ENCODE measurements around the gene PLN.

DNA sequence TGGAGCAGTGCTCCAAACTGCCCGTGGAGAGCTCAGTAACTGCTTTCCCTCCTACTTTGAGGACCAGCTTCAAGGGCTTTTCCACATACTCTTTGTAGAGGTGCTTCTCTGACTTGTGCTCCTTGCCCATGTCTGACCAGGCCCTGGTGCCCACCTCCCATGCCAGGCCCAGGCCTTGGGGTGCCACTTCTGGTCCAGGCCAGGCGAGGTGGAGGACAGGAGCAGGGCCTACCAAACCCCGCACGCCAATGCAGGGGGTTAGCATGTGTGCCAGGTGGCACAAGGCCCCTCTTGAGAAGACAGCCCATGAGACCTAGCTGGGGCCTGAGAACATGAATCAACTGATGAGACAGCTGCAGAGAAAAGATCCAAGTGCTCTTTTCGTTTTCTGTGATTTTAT is 47.0 kb upstream of the PLN start:
- TF ChIP-seq MAX (IDR thresholded peaks at IDR 0.05; ENCODE audit: low read depth) (no peak), MXI1 (IDR thresholded peaks at IDR 0.05; ENCODE audit: low read depth, low read length) (no peak), GABPA (IDR thresholded peaks at IDR 0.05; ENCODE audit: low read depth) (no peak), EP300 (IDR thresholded peaks at IDR 0.05; ENCODE audit: borderline replicate concordance in 1 of 2, low read depth in 1 of 2, low read length in 1 of 2) (no peak), EZH2phosphoT487 (IDR thresholded peaks at IDR 0.05; ENCODE audit: borderline replicate concordance, low read depth) (no peak), SMC3 (IDR thresholded peaks at IDR 0.05; ENCODE audit: low read depth, low read length) (no peak), FOXM1 (IDR thresholded peaks at IDR 0.05; ENCODE audit: low read depth) (no peak), FOSL2 (IDR thresholded peaks at IDR 0.05; ENCODE audit: borderline replicate concordance, low read depth) (no peak), YY1 (IDR thresholded peaks at IDR 0.05; ENCODE audit: low read depth) (no peak), SIN3A (IDR thresholded peaks at IDR 0.05; ENCODE audit: borderline replicate concordance, low read depth, low read length) (no peak)
- TF ChIP-seq, protein P1, sequence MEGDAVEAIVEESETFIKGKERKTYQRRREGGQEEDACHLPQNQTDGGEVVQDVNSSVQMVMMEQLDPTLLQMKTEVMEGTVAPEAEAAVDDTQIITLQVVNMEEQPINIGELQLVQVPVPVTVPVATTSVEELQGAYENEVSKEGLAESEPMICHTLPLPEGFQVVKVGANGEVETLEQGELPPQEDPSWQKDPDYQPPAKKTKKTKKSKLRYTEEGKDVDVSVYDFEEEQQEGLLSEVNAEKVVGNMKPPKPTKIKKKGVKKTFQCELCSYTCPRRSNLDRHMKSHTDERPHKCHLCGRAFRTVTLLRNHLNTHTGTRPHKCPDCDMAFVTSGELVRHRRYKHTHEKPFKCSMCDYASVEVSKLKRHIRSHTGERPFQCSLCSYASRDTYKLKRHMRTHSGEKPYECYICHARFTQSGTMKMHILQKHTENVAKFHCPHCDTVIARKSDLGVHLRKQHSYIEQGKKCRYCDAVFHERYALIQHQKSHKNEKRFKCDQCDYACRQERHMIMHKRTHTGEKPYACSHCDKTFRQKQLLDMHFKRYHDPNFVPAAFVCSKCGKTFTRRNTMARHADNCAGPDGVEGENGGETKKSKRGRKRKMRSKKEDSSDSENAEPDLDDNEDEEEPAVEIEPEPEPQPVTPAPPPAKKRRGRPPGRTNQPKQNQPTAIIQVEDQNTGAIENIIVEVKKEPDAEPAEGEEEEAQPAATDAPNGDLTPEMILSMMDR (IDR thresholded peaks at IDR 0.05), result no peak
- TF ChIP-seq, protein P2, sequence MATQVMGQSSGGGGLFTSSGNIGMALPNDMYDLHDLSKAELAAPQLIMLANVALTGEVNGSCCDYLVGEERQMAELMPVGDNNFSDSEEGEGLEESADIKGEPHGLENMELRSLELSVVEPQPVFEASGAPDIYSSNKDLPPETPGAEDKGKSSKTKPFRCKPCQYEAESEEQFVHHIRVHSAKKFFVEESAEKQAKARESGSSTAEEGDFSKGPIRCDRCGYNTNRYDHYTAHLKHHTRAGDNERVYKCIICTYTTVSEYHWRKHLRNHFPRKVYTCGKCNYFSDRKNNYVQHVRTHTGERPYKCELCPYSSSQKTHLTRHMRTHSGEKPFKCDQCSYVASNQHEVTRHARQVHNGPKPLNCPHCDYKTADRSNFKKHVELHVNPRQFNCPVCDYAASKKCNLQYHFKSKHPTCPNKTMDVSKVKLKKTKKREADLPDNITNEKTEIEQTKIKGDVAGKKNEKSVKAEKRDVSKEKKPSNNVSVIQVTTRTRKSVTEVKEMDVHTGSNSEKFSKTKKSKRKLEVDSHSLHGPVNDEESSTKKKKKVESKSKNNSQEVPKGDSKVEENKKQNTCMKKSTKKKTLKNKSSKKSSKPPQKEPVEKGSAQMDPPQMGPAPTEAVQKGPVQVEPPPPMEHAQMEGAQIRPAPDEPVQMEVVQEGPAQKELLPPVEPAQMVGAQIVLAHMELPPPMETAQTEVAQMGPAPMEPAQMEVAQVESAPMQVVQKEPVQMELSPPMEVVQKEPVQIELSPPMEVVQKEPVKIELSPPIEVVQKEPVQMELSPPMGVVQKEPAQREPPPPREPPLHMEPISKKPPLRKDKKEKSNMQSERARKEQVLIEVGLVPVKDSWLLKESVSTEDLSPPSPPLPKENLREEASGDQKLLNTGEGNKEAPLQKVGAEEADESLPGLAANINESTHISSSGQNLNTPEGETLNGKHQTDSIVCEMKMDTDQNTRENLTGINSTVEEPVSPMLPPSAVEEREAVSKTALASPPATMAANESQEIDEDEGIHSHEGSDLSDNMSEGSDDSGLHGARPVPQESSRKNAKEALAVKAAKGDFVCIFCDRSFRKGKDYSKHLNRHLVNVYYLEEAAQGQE (IDR thresholded peaks at IDR 0.05; ENCODE audit: low read depth, low read length), result no peak

All from SK-N-SH (cell line).